HL-60 (cell line): Measurements from ENCODE around the gene SLC36A1.

Experiments
- DNase-seq, 2 experiments: peaks; one replicate each; pipeline ENCODE4 v3.0.0-alpha.2; 2010 to 2020; ENCODE audit warnings: low read depth in 1 of 2, low spot score in 1 of 2
- H3K27ac ChIP-seq: fragments of 250-450 bp; sonication (Bioruptor Pico); replicated peaks from 2 replicates; pipeline ENCODE4 v1.5.1; 2020; ENCODE audit warnings: mild to moderate bottlenecking, moderate library complexity
- H3K27me3 ChIP-seq: fragments of 250-450 bp; sonication (Bioruptor Pico); 2 replicates; pipeline ENCODE4 v1.5.1; 2021; ENCODE audit warnings: mild to moderate bottlenecking, moderate library complexity; ENCODE audit not compliant: insufficient read depth, poor library complexity, severe bottlenecking
- H3K4me3 ChIP-seq: replicated peaks from 2 replicates; pipeline ENCODE4 v1.5.1; 2011; ENCODE audit warnings: mild to moderate bottlenecking, control low read depth, low read length; ENCODE audit not compliant: insufficient read depth
- GABPA ChIP-seq: IDR thresholded peaks from 2 replicates; pipeline ENCODE4 v1.6.1; 2012; ENCODE audit warnings: low read depth
- POLR2AphosphoS5 ChIP-seq: IDR thresholded peaks from 2 replicates; pipeline ENCODE4 v1.6.1; 2012; ENCODE audit warnings: low read depth
- SPI1 ChIP-seq: IDR thresholded peaks from 2 replicates; pipeline ENCODE4 v1.6.1; 2012; ENCODE audit warnings: low read depth, mild to moderate bottlenecking, borderline replicate concordance
- TF ChIP-seq, protein P1 (sequence below): IDR thresholded peaks from one replicate; pipeline ENCODE4 v1.5.1; 2011; ENCODE audit warnings: low read length, control low read depth, inconsistent platforms; ENCODE audit not compliant: insufficient read depth
- TF ChIP-seq, protein P2 (sequence below): IDR thresholded peaks from 2 replicates; pipeline ENCODE4 v1.6.1; 2012; ENCODE audit warnings: low read depth; ENCODE audit not compliant: insufficient replicate concordance

The SLC36A1 gene

DNA sequence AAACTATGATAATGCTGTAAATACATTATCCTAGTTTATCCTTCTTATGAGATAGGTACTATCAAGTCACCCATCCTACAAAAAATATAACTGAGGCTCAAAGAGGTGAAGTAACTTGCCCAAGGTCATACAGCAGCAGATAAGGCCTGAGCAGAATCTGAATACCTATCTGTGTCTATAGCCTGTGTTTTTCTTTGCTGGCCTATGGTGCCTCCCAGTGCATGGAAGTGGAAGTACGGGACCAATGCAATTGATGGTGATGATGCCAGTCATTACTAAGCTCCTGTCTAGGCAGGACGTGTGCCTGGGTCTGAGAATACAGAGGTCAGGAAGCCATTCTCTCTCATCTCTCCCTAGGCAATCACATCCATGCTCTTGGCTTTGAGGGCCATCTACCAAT lies 75.9 kb downstream of the SLC36A1 start:
- TF ChIP-seq GABPA: no peak
- TF ChIP-seq, protein P1, sequence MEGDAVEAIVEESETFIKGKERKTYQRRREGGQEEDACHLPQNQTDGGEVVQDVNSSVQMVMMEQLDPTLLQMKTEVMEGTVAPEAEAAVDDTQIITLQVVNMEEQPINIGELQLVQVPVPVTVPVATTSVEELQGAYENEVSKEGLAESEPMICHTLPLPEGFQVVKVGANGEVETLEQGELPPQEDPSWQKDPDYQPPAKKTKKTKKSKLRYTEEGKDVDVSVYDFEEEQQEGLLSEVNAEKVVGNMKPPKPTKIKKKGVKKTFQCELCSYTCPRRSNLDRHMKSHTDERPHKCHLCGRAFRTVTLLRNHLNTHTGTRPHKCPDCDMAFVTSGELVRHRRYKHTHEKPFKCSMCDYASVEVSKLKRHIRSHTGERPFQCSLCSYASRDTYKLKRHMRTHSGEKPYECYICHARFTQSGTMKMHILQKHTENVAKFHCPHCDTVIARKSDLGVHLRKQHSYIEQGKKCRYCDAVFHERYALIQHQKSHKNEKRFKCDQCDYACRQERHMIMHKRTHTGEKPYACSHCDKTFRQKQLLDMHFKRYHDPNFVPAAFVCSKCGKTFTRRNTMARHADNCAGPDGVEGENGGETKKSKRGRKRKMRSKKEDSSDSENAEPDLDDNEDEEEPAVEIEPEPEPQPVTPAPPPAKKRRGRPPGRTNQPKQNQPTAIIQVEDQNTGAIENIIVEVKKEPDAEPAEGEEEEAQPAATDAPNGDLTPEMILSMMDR: peak; percentile 82
- TF ChIP-seq, protein P2, sequence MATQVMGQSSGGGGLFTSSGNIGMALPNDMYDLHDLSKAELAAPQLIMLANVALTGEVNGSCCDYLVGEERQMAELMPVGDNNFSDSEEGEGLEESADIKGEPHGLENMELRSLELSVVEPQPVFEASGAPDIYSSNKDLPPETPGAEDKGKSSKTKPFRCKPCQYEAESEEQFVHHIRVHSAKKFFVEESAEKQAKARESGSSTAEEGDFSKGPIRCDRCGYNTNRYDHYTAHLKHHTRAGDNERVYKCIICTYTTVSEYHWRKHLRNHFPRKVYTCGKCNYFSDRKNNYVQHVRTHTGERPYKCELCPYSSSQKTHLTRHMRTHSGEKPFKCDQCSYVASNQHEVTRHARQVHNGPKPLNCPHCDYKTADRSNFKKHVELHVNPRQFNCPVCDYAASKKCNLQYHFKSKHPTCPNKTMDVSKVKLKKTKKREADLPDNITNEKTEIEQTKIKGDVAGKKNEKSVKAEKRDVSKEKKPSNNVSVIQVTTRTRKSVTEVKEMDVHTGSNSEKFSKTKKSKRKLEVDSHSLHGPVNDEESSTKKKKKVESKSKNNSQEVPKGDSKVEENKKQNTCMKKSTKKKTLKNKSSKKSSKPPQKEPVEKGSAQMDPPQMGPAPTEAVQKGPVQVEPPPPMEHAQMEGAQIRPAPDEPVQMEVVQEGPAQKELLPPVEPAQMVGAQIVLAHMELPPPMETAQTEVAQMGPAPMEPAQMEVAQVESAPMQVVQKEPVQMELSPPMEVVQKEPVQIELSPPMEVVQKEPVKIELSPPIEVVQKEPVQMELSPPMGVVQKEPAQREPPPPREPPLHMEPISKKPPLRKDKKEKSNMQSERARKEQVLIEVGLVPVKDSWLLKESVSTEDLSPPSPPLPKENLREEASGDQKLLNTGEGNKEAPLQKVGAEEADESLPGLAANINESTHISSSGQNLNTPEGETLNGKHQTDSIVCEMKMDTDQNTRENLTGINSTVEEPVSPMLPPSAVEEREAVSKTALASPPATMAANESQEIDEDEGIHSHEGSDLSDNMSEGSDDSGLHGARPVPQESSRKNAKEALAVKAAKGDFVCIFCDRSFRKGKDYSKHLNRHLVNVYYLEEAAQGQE: no peak
- TF ChIP-seq SPI1: no peak
- no peak for TF ChIP-seq POLR2AphosphoS5
- Histone ChIP-seq H3K4me3 (no peak overlapping the region), H3K27me3 (no peaks in the 10 kb centered on the region), H3K27ac (no peak overlapping the region)
- peak; percentile 16 to 69 for DNase-seq

DNA sequence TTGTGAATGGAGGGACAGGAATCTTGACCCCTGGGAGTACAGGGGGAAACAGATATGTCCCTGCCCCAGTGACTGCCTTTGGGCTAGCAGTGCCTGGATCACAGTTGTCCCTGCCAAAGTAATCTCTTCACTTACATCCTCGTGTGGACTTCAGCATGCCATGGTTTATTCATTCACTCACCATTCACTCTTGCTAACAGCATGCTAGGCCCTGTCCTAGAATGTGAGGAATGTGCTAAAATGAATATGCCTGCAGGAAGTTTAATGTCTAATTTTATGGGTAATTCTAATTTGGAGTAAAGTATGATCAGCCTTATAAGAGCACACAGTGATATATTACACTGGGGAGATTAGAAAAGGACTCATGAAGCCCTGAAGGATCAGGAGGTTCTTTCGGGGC lies 80.8 kb downstream of the SLC36A1 start:
- H3K4me3 ChIP-seq: no peak overlapping the region
- no peak for DNase-seq
- no peaks in the 10 kb centered on the region for H3K27me3 ChIP-seq
- TF ChIP-seq POLR2AphosphoS5: no peak
- TF ChIP-seq, protein P2: no peak
- no peak for TF ChIP-seq SPI1
- TF ChIP-seq, protein P1: no peak
- TF ChIP-seq GABPA: no peak
- H3K27ac ChIP-seq: no peak overlapping the region

DNA sequence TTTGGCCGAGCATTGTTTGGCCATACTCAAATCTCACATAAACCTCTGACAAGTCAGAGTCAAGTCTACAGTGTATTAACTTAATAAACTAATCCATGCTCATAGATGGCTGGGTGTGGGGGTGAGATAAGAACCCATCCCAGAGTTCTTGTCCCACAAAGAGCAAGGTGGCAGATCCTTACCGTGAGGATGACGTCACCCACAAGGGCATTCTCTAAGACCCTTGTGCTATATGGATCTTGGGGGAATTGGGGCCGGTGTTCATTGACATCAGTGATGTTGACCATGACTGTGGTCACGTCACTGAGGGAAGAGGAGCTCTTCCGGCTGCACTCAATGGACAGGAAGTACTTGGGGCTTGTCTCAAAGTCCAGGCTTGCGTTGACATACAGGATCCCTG lies 81.6 kb downstream of the SLC36A1 start:
- no peak for DNase-seq
- Histone ChIP-seq H3K4me3 (no peak overlapping the region), H3K27ac (no peak overlapping the region), H3K27me3 (no peaks in the 10 kb centered on the region)
- TF ChIP-seq GABPA (no peak), POLR2AphosphoS5 (no peak), SPI1 (no peak)
- TF ChIP-seq, protein P1: no peak
- TF ChIP-seq, protein P2: no peak
